Spleen (tissue), 3 donors: Measurements from ENCODE around the gene CDADC1.

Experiments used
- POLR2A ChIP-seq, 3 donors: fragments of 450-650 bp; IDR thresholded peaks; one replicate each; pipeline ENCODE4 v1.5.1; 2017; ENCODE audit warnings: antibody characterized with exemption in 3 of 3, mild to moderate bottlenecking in 1 of 3
- POLR2AphosphoS5 ChIP-seq, 3 donors: sonication (generic); formaldehyde crosslinking; IDR thresholded peaks; one replicate each; pipeline ENCODE4 v1.5.1; 2017; ENCODE audit warnings: antibody characterized with exemption in 3 of 3

GRCh38 chr13:49220036-49220855 is 27.5 kb upstream of the CDADC1 start, which contains the start of gene MLNR:
- TF ChIP-seq POLR2AphosphoS5 (IDR thresholded peaks at IDR 0.05) = no peak
- TF ChIP-seq POLR2A (IDR thresholded peaks at IDR 0.05) = no peak
